Neuron (in vitro differentiated cells): Measurements from ENCODE around the gene MYL9.

ENCODE experiments used
- H2AFZ ChIP-seq: one replicate; pipeline ENCODE4 v1.6.1; 2013; ENCODE audit warnings: low read depth, mild to moderate bottlenecking, inconsistent platforms, low read length, moderate library complexity
- H3K27me3 ChIP-seq: one replicate; pipeline ENCODE4 v1.6.1; 2013; ENCODE audit warnings: low read length; ENCODE audit not compliant: insufficient read depth
- H3K36me3 ChIP-seq: one replicate; pipeline ENCODE4 v1.6.1; 2013; ENCODE audit warnings: low read length; ENCODE audit not compliant: insufficient read depth
- H3K4me1 ChIP-seq: one replicate; pipeline ENCODE4 v1.6.1; 2013; ENCODE audit warnings: low read length; ENCODE audit not compliant: insufficient read depth
- H3K4me3 ChIP-seq: 2 replicates; pipeline ENCODE4 v1.5.1; 2013; ENCODE audit warnings: mild to moderate bottlenecking, low read length, moderate library complexity
- H3K9me3 ChIP-seq: one replicate; pipeline ENCODE4 v1.6.1; 2013; ENCODE audit warnings: low read length

Gene MYL9

GRCh38 chr20:36591281-36591680, 50.0 kb downstream of the MYL9 start:
- no peak overlapping the region for H3K4me3 ChIP-seq
- no peaks in the 10 kb centered on the region for H3K4me1 ChIP-seq
- H3K9me3 ChIP-seq, result no peaks in the 10 kb centered on the region
- no peak overlapping the region for H2AFZ ChIP-seq
- no peaks in the 10 kb centered on the region for H3K27me3 ChIP-seq
- peaks cover 54% of the 10 kb centered on the region for H3K36me3 ChIP-seq

- Histone ChIP-seq H3K4me3 (no peak overlapping the region), H3K27me3 (no peaks in the 10 kb centered on the region), H3K9me3 (no peaks in the 10 kb centered on the region), H3K4me1 (no peaks in the 10 kb centered on the region), H3K36me3 (peaks cover 50% of the 10 kb centered on the region), H2AFZ (no peak overlapping the region)
These were observed 50.7 kb downstream of the MYL9 start for GRCh38 chr20:36591854-36592641.

GRCh38 chr20:36593347-36593929, 52.1 kb downstream of the MYL9 start:
- peaks cover 44% of the 10 kb centered on the region for H3K36me3 ChIP-seq
- no peaks in the 10 kb centered on the region for H3K27me3 ChIP-seq

GRCh38 chr20:36599912-36600345, 58.6 kb downstream of the MYL9 start:
- Histone ChIP-seq H3K36me3 (peaks cover 3% of the 10 kb centered on the region), H3K4me1 (peaks cover under 1% of the 10 kb centered on the region), H3K27me3 (no peaks in the 10 kb centered on the region), H2AFZ (no peak overlapping the region), H3K4me3 (no peak overlapping the region), H3K9me3 (no peaks in the 10 kb centered on the region)

More at GRCh38 chr20:36593347-36593929, 52.1 kb downstream of the MYL9 start:
- no peaks in the 10 kb centered on the region for H3K9me3 ChIP-seq
- H3K4me1 ChIP-seq, result no peaks in the 10 kb centered on the region
- no peak overlapping the region for H2AFZ ChIP-seq
- H3K4me3 ChIP-seq, result no peak overlapping the region
